HG02642 (cell line): Measurements from ENCODE around the gene PAEP.

ENCODE experiments used
- ATAC-seq: cut with Tn5 transposase; IDR thresholded peaks from one replicate; pipeline ENCODE4 v1.9.1; 2021; ENCODE audit warnings: mild to moderate bottlenecking; ENCODE audit not compliant: unreplicated experiment, poor library complexity

The PAEP gene

GRCh38 chr9:135611875-135612209 is 50.3 kb downstream of the PAEP start:
- ATAC-seq, result no peak

DNA sequence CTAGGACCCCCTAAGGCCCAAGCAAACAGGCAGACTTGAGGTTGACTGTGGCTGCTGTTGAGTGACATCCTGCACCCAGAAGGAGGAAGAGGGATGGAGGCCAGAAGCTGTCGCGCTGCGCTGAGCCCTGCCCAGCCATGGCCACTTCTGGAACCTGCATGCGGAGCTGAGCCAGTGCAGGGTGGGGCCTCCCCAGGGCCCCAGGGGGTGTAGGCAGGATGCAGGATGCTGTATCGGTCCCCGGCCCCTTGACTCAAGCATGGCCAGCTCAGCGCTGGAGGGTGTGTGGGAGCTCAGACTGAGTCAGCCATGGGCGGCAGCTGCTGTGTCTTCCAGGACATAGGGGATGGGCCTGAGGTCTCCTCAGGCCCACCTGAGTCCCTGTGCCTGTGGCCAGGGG is 50.9 kb downstream of the PAEP start:
- no peak for ATAC-seq

DNA sequence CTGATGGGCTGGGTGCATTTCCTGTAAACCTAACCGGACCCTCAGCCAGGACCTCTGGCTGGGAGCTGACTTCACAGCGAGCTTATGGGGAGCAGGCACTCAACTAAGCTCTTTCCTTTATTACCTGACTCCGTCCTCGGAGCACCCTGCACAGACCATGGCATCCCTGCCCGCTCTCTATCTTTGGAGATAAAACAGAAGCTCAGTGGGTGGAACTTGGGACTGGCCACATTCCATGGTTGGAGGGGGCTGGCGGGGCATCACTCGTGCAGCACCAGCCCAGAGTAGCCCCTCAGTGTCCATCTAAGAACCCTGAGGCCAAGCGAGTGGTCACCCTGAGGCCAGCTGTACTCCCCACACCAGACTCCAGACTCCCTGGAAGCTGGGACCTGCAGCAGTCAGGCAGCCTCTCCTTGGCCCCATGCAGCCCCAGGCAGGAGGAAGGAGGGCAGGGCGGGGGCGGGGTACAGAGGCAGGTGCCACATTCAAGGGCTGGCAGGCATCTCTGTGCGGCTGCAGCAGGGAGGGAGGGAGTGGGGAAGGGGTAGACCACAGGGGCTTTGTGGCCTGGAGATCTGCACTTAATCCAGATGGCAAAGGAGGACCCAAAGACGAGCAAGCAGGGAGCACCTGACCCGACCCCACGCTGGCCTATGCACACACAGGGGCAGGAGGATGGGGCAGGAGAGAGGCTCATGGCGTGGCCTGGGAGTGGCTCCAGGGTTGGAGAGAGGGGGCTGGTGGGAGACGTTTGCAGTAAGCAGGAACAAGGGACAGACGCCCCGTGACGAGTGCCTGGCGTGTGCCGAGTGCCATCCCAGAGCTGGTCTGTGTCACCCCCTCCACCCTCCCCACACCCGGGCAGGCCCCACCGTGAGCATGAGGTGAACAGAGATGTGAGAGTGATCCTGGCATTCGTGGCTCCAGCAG is 51.7 kb downstream of the PAEP start:
- ATAC-seq, result no peak

- ATAC-seq, result no peak
These were observed 52.6 kb downstream of the PAEP start for GRCh38 chr9:135613946-135614805.

DNA sequence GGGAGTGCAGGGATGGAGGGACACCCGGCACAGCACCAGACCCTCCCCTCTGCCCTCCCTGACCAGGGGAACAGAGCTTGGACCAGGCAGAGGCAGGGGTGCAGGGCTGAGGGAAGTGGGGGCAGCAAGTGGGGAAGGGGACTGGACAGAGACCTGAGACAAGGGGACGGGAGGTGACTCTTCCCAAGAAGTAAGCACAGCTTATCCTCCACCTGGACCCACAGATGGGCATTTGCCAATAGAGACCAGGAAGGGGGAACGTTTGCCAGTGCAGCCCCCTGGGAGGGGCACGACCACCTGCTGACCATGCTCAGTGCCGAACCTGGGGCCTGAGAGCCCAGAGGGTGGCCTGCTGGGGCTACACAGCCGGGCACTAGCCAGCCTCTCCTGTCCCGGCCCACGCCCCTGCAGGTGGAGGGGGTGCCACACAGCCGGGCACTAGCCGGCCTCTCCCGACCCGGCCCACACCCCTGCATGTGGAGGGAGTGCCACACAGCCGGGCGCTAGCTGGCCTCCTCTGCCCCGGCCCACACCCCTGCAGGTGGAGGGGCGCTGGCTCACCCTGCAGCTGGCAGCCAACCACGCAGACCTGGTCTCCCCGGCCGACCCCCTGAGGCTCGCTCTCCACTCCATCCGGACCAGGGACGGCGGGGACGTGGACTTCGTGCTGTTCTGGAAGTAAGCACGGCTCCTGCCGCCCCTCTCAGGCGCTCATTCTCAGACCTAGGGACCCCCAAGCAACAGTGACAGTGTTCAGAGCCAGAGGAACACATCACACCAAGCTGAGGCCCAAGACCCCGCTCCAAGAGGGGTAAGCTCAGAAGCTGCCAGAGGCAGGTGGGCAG is 53.5 kb downstream of the PAEP start:
- ATAC-seq, result no peak

GRCh38 chr9:135615666-135616618 is 54.4 kb downstream of the PAEP start:
- no peak for ATAC-seq
